ENCODE data around the gene NOTCH1. TPM values are rescaled to one million over a fixed set of nuclear protein-coding genes. Genes with fewer than 3 reads are reported as not detected.

Gene NOTCH1
- total and polyA plus RNA-seq, 2 of the 8 experiments (the other 6 are each of a cell fraction or from before 2014, with no cell fraction given) = 6.9 to 55.6 TPM

DNA sequence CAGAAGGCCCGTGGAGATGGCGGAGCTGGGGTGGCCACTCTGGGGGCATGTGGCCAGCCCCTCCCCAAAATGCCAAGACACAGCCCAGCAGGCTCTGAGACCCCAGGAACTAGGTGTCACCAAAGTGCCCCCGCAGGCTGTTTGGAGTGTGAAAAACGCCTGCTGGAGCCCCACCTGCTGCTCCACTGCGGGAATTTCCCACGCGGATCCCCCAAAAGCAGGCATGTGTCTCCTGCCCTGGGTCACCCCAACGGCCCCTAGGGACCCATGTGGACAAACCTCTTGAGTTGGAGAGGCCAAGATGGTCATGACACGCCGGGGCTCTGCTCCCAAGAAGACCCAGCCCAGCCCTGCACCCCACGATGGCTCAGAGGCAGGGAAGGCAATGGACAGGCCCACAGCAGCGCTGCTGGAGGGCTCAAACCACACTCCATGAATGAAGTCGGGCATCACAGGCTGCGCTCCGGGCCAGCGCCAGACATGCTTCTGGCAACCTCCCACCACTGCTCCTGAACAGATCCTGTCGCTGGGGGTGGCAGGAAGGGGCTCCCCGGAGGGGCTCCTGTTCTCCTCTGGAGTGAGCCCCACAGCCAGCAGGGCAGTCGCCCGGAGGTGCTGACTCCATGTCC lies 15.3 kb downstream of the NOTCH1 start (continued):
- TF ChIP-seq CHD1 (IDR thresholded peaks at IDR 0.05; ENCODE audit: low read depth, low read length) (no peak), TEAD4 (IDR thresholded peaks at IDR 0.05; ENCODE audit: low read depth, low read length) (no peak), RXRA (IDR thresholded peaks at IDR 0.05; ENCODE audit: insufficient read depth, low read depth, low read length) (no peak)
- TF ChIP-seq, protein P1, sequence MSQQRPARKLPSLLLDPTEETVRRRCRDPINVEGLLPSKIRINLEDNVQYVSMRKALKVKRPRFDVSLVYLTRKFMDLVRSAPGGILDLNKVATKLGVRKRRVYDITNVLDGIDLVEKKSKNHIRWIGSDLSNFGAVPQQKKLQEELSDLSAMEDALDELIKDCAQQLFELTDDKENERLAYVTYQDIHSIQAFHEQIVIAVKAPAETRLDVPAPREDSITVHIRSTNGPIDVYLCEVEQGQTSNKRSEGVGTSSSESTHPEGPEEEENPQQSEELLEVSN (IDR thresholded peaks at IDR 0.05) = no peak
